Endometrial microvascular endothelial cells (primary cell): Measurements from ENCODE around the gene NFIB. TPM values are rescaled to one million over a fixed set of nuclear protein-coding genes. Genes with fewer than 3 reads are reported as not detected.

Experiments
- in situ Hi-C: cut with HindIII; loops from 2 replicates; pipeline ENCODE4 v1.10.0; 2017; ENCODE audit warnings: low sequenced_read_pairs, low pct_unique_long_range_greater_than_20kb; ENCODE audit errors: inconsistent ontology term
- total RNA-seq: library from RNA; depleted of rRNA; stranded (reverse); fragments of >200 nt; gene quantifications from one replicate; pipeline ENCODE4 v1.2.3, GENCODE V29; 2015; ENCODE audit errors: inconsistent ontology term

Gene NFIB
- total RNA-seq, 1 donor from 2014 or later, result 80.0 TPM

- in situ Hi-C loops, result no loop called here
These were observed 202.2 kb downstream of the NFIB start for GRCh38 chr9:14111696-14112095.

- in situ Hi-C loops, result no loop called here
These were observed 206.0 kb downstream of the NFIB start for GRCh38 chr9:14107977-14108376.

- in situ Hi-C loops, result no loop called here
These were observed 206.4 kb downstream of the NFIB start for GRCh38 chr9:14107495-14107894.

GRCh38 chr9:14106699-14107098, 207.2 kb downstream of the NFIB start:
- in situ Hi-C loops, result no loop called here

- in situ Hi-C loops, result no loop called here
These were observed 209.4 kb downstream of the NFIB start for GRCh38 chr9:14104496-14104895.

GRCh38 chr9:14103115-14103514, 210.8 kb downstream of the NFIB start:
- in situ Hi-C loops, result no loop called here

GRCh38 chr9:14099737-14100136, 214.2 kb downstream of the NFIB start:
- in situ Hi-C loops, result no loop called here

GRCh38 chr9:14098486-14099180, 215.3 kb downstream of the NFIB start:
- in situ Hi-C loops, result no loop called here

GRCh38 chr9:14097666-14098415, 216.1 kb downstream of the NFIB start:
- in situ Hi-C loops, result no loop called here

GRCh38 chr9:14097215-14097614, 216.7 kb downstream of the NFIB start:
- in situ Hi-C loops, result no loop called here

- in situ Hi-C loops, result no loop called here
These were observed 217.6 kb downstream of the NFIB start for GRCh38 chr9:14096258-14096922.

- in situ Hi-C loops, result no loop called here
These were observed 218.7 kb downstream of the NFIB start for GRCh38 chr9:14095277-14095676.

GRCh38 chr9:14094491-14094890, 219.4 kb downstream of the NFIB start:
- in situ Hi-C loops, result no loop called here

- in situ Hi-C loops, result no loop called here
These were observed 221.6 kb downstream of the NFIB start for GRCh38 chr9:14092344-14092743.

- in situ Hi-C loops, result no loop called here
These were observed 224.7 kb downstream of the NFIB start for GRCh38 chr9:14089051-14089803.

GRCh38 chr9:14087576-14087975, 226.4 kb downstream of the NFIB start:
- in situ Hi-C loops, result no loop called here

- in situ Hi-C loops, result no loop called here
These were observed 227.4 kb downstream of the NFIB start for GRCh38 chr9:14086495-14086894.

- in situ Hi-C loops, result no loop called here
These were observed 228.1 kb downstream of the NFIB start for GRCh38 chr9:14085810-14086209.

- in situ Hi-C loops, result no loop called here
These were observed 229.1 kb downstream of the NFIB start for GRCh38 chr9:14084867-14085266.
